Gastrocnemius medialis (tissue), 4 donors: ENCODE results near the gene PRSS16.

ENCODE experiments used
- POLR2A ChIP-seq, 2 donors: fragments of 450-650 bp; IDR thresholded peaks; one replicate each; pipeline ENCODE4 v1.6.1; 2017; ENCODE audit warnings: antibody characterized with exemption in 2 of 2, mild to moderate bottlenecking in 2 of 2, moderate library complexity in 2 of 2
- TF ChIP-seq, protein P1 (sequence below), 5 experiments: fragments of 450-650 bp in 3 of 5; fragments of 200-600 bp in 2 of 5; sonication (generic) in 2 of 5; IDR thresholded peaks in 4 of 5; conservative IDR thresholded peaks in 1 of 5; 1 replicate in 4 of 5; 2 replicates in 1 of 5; pipeline ENCODE4 v1.5.1; 2016 to 2019; ENCODE audit warnings: antibody characterized with exemption in 5 of 5, mild to moderate bottlenecking in 3 of 5, moderate library complexity in 3 of 5

DNA sequence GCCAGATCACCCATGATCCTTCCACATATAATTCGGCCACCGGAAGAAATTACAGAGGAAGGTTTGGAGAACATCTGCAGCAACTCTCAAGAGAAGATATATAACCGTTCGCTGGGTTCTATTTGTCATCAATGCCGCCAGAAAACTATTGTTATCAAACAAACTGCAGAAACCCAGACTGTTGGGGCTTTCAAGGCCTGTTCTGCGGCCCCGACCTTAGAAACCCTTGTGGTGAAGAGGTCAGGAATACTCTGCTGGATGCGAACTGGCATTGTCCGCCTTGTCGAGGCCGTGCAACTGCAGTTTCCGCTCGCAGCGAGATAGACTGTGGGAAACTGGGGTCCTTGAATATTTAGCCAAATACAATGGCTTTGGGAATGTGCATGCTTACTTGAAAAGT is 21.3 kb downstream of the PRSS16 start:
- TF ChIP-seq, protein P1, sequence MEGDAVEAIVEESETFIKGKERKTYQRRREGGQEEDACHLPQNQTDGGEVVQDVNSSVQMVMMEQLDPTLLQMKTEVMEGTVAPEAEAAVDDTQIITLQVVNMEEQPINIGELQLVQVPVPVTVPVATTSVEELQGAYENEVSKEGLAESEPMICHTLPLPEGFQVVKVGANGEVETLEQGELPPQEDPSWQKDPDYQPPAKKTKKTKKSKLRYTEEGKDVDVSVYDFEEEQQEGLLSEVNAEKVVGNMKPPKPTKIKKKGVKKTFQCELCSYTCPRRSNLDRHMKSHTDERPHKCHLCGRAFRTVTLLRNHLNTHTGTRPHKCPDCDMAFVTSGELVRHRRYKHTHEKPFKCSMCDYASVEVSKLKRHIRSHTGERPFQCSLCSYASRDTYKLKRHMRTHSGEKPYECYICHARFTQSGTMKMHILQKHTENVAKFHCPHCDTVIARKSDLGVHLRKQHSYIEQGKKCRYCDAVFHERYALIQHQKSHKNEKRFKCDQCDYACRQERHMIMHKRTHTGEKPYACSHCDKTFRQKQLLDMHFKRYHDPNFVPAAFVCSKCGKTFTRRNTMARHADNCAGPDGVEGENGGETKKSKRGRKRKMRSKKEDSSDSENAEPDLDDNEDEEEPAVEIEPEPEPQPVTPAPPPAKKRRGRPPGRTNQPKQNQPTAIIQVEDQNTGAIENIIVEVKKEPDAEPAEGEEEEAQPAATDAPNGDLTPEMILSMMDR (IDR thresholded peaks at IDR 0.05 in 4 of 5, conservative IDR thresholded peaks at IDR 0.05 in 1 of 5): no peak
- TF ChIP-seq POLR2A (IDR thresholded peaks at IDR 0.05): no peak
